GM10248 (cell line): ENCODE data around the gene PDE11A.
"Not testable (repeated sequence)": the region's sequence is repeated elsewhere in the genome, so short reads cannot be mapped to it uniquely, and the experiment has no call there.

Source experiments
- CTCF ChIA-PET: fragments of 300-600 bp; sonication (Branson Sonifier 250); formaldehyde crosslinking; extraction: SDS; loops from one replicate; lab custom pipeline; 2021; ENCODE audit warnings: antibody characterized with exemption; lab: Yijun Ruan, JAX
- POLR2A ChIA-PET: fragments of 350-650 bp; sonication (Branson Sonifier 250); formaldehyde crosslinking; extraction: SDS; loops from one replicate; lab custom pipeline; 2020; ENCODE audit warnings: antibody characterized with exemption; lab: Yijun Ruan, JAX
- DNase-seq: peaks from one replicate; pipeline ENCODE4 v3.0.0; 2012; ENCODE audit errors: extremely low spot score
- TF ChIP-seq, protein P1 (sequence below): IDR thresholded peaks from 2 replicates; pipeline ENCODE4 v1.5.1; 2012; ENCODE audit warnings: mild to moderate bottlenecking, low read depth; ENCODE audit errors: extremely low read depth, missing control alignments, control extremely low read depth

The PDE11A gene

DNA sequence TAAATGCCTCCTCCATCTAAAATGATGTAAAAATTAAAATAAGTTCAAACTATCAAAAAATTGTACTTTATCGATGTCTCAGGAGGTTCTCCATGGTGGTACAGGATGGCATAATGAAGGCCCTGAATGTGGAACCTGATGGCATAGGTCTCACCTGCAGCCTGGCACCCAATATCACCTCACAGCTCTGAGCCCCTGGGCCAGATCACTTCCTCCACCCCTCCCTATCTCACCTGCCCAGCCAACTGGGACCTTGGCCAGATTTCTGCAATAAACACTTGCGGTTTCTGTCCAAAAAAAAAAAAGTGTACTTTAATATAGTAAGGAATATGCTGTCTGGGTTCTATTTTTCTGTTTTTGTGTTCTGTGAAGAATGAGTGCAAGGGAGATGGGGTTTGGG, 33.0 kb upstream of the PDE11A start:
- DNase-seq = no peak
- ChIA-PET CTCF (interaction anchor here (1.2 to 1.4 kb wide), 2 partner anchors 14 to 28 kb away, joined by 3 read pairs; no protein-coding TSS in a partner anchor), POLR2A (no interaction called here)
- TF ChIP-seq, protein P1, sequence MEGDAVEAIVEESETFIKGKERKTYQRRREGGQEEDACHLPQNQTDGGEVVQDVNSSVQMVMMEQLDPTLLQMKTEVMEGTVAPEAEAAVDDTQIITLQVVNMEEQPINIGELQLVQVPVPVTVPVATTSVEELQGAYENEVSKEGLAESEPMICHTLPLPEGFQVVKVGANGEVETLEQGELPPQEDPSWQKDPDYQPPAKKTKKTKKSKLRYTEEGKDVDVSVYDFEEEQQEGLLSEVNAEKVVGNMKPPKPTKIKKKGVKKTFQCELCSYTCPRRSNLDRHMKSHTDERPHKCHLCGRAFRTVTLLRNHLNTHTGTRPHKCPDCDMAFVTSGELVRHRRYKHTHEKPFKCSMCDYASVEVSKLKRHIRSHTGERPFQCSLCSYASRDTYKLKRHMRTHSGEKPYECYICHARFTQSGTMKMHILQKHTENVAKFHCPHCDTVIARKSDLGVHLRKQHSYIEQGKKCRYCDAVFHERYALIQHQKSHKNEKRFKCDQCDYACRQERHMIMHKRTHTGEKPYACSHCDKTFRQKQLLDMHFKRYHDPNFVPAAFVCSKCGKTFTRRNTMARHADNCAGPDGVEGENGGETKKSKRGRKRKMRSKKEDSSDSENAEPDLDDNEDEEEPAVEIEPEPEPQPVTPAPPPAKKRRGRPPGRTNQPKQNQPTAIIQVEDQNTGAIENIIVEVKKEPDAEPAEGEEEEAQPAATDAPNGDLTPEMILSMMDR = no peak

DNA sequence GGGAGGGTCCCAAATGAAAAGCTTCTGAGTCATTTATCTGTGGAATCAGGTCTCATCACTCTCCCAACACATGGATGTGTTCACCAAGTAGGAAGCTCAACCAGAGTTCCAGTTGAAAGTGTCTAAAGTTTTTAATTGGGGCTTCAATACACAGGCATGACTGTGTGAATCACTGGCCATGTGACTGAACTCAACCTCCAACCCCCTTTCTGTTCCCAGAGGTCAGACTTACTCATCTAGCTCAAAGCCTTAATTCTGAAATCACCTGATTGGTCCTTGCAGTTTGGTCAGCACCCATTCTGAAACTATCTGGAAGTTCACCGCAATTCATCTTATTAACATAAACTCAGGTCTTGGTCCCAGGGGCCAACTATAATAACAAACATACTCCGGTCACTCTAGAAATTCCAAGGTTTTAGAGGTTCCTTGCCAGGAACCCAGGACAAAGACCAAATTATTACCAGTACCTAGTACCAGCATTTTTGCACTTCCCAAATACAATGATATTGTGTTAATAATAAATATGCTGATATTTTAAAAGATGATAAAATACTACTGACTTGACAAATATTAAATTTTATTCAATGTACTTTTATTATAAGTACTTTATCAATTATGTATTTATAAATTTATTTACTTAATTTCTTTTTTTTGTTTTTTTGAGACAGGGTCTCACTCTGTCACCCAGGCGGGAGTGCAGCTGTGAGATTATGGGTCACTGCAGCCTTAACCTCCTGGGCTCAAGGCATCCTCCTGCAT, 28.9 kb upstream of the PDE11A start:
- CTCF ChIA-PET = interaction anchor here (1.1 to 2.5 kb wide), 5 partner anchors 10 to 179 kb away, joined by 3 to 8 read pairs (median 4); partner anchors contain the start of gene RBM45
- TF ChIP-seq, protein P1 = no peak
- no peak for DNase-seq
- POLR2A ChIA-PET = no interaction called here

DNA sequence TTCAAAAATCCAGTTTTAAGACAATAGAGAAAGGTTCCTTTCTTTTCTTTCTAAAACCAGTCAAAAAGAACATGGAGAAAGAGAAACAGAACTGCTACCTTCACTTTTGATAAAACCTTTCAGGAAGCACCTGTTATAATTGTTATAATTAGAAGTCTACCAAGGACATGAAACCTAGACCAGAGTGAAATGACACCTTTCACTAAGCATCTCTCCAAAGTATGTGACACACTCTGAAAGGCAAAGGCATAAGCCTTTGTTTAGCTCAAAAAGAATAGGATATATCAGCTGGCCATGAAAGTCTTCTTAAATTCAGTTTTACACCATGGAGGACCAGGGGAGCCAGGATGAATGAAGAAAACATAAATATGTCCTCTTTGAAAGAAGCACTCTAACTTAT, 20.9 kb upstream of the PDE11A start:
- no peak for DNase-seq
- CTCF ChIA-PET = no interaction called here
- POLR2A ChIA-PET = no interaction called here
- TF ChIP-seq, protein P1 = no peak

DNA sequence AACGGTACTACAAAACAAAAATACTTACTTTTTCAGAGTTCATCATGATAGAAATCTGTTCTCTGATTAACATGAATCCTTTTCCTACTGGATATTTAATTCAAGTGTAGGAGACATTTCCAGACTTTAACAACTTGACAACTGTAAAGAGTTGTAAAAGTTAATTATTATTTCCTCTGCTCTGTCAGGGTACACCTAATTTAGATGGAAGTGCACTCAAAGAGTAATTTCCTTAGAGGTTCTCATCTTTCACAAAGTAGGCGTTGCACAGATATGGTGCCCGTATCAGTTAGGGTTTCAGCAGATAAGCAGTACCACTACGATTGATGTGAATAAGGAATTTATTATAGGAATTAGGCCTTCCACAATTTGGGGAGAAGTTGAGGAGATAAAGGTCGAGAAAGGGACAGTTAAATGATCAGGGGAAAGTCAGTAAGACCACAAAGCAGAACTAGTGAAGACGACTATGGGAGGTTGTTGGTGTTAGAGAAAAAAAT, 16.2 kb upstream of the PDE11A start:
- CTCF ChIA-PET = interaction anchor here (1.1 kb wide), 1 partner anchor 23 kb away, joined by 3 read pairs; no protein-coding TSS in a partner anchor
- no peak for DNase-seq
- TF ChIP-seq, protein P1 = no peak
- POLR2A ChIA-PET = no interaction called here

DNA sequence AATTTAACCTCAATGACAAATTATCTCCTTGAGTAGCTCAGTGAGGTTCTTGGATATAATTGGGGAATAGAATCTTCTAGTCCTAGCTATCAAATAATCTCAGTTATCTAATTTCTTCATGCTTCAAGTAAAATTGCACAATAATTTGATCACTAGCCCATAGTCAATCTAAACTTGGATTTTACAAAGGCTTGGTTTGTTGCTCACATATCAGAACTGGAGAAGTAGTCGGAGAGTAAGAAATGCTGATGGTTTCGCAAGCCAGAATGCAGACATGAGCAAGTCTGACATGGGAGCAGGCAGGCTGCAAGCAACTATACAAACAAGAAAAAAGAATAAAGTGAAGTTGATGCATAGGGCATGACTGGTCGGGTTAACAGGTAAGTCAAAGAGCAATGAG, 11.7 kb upstream of the PDE11A start:
- ChIA-PET POLR2A (interaction anchor here (0.6 kb wide), 1 partner anchor 330 kb away, joined by 3 read pairs; no protein-coding TSS in a partner anchor), CTCF (interaction anchor here (1.8 to 1.9 kb wide), 2 partner anchors 11 to 28 kb away, joined by 6 read pairs; partner anchors contain the start of gene RBM45)
- TF ChIP-seq, protein P1 = no peak
- DNase-seq = no peak

DNA sequence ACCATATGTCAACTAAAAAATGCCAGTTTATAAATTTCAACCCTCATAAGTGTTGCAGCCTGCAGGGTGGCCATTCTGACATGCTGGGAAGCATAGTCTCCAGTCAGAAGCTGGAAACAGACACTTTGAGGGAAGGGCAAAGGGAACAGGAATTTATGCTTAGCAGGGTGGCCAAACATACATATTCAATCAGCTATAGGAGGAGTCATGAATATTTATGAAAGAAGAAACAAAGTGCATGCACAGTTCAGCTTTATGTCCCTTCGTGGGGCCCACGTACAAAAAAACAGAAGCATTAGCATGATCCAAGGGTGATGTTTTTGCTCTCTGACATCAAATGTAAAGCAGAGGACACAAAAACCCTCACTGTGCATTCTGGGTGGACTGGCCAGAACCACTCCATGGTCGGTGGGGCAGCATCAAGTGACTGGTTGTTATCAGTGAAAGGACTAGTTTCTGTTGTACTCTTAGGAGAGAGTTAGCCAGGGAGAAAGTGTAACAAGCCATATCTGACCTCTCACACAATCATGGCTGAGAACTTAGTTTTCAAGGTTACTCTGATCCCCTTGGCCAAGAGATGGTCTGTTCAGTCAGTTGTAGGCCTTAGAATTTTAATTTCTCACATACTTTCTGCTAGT, 9.9 kb upstream of the PDE11A start:
- ChIA-PET CTCF (no interaction called here), POLR2A (no interaction called here)
- TF ChIP-seq, protein P1 = no peak

DNA sequence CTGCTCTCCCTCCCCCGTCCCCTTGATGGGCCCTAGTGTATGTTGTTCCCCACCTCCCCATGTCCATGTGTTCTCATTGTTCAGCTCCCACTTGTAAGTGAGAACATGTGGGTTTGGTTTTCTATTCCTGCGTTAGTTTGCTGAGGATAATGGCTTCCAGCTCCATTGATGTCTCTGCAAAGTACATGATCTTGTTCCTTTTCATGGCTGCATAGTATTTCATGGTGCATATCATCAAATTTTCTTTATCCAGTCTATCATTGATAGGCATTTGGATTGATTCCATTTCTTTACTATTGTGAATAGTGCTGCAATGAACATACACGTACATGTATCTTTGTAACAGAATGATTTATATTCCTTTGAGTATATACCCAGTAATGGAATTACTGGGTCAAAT, 6.7 kb upstream of the PDE11A start:
- CTCF ChIA-PET, DNase-seq, POLR2A ChIA-PET: not testable (repeated sequence)

More for the DNA sequence above, 9.9 kb upstream of the PDE11A start:
- DNase-seq = no peak
